HG03354 (cell line): ENCODE results near the gene EFHD2.
"Not testable (repeated sequence)": the region's sequence is repeated elsewhere in the genome, so short reads cannot be mapped to it uniquely, and the experiment has no call there.

Source experiments
- ATAC-seq: cut with Tn5 transposase; IDR thresholded peaks from one replicate; pipeline ENCODE4 v1.9.1; 2021; ENCODE audit warnings: mild to moderate bottlenecking; ENCODE audit not compliant: unreplicated experiment, poor library complexity, severe bottlenecking

Gene EFHD2

GRCh38 chr1:15446212-15446611 is 36.5 kb downstream of the EFHD2 start:
- no peak for ATAC-seq

- no peak for ATAC-seq
Measured at GRCh38 chr1:15448877-15449462, 39.3 kb downstream of the EFHD2 start.

DNA sequence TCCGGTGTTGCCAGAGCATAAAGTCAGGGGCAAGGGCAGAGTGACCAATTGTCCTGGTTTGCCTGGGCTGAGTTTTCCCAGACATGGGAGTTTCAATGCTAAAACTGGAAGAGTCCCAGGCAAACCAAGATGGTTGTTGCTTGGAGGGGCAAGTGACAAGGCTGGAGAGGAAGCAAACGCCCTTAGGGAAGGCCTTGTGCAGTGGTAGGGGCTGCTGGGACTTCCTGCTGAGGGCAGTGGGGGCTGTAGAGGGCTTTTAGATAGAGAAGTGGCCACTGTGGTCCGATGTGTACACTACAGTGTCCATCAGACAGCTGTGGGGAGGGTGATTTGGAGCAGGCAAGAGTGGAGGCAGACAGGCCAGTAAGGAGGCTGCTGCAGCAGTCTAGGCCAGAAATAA is 39.9 kb downstream of the EFHD2 start:
- no peak for ATAC-seq

- ATAC-seq = no peak
Measured at GRCh38 chr1:15451014-15451722, 41.5 kb downstream of the EFHD2 start.

DNA sequence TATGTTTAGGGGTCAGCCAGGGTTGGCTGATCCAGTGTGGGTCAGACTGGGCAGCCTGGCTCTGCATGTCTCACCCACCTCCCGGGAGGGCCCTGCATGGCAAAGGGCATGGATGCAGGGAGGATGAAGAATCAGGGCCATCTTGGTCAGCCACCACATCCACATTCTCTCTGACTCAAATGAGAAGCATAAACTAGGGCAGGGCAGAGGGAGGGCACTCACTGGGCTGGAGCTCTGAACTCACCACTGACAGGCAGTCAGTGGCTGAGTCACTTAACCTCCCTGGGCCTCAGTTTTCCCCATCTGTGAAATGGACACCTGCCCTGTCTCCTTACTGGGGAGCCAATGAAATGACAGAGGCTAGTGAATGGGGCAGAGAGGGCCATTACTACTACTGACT is 42.5 kb downstream of the EFHD2 start:
- ATAC-seq = no peak

- no peak for ATAC-seq
Measured at GRCh38 chr1:15452866-15453571, 43.3 kb downstream of the EFHD2 start.

- no peak for ATAC-seq
Measured at GRCh38 chr1:15453734-15454133, 44.0 kb downstream of the EFHD2 start.

DNA sequence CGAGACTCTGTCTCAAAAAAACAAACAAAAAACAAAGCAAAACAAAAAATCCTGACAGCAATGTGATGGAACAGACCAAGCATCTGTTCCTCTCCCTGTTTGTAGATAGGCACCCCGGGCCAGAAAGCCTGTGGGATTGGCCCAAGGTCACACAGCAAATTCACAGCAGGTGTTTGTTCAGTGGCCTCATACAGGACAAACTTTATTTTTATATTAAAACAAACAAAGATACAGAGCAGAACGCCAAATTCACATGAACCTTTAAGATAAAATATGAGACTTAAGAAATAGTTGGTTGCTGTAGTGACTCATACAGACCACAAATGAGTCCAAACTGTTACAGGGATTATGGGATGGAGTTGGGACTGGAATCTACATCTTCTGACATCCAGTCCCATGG is 44.6 kb downstream of the EFHD2 start:
- ATAC-seq = no peak

DNA sequence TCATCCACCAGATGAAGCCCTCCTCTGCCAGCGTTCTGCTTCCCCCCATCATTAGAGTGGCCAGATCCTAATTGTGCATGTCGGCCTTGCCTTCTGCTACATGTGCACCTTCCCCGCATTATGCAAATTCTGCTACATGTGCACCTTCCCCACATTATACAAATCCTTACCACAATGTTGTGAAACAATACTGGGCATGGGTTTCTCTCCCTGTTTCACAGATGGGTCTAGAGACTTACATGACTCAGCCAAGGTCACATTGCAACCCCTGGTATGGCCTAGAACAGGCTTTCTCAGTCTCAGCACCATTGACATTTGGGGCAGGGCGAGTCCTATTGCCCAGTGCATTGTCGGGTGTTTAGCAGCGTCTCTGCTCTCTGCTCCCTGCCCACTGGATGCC is 45.8 kb downstream of the EFHD2 start:
- no peak for ATAC-seq

- ATAC-seq = no peak
Measured at GRCh38 chr1:15456313-15456954, 46.7 kb downstream of the EFHD2 start, which contains the start of gene CELA2A. TSS of gene CELA2A (plus strand) at chr1:15456732. CDS start at chr1:15456754, 22 bp downstream.

- ATAC-seq = no peak
Measured at GRCh38 chr1:15457585-15457984, 47.9 kb downstream of the EFHD2 start.

GRCh38 chr1:15458388-15458787 is 48.7 kb downstream of the EFHD2 start:
- ATAC-seq = not testable (repeated sequence)

DNA sequence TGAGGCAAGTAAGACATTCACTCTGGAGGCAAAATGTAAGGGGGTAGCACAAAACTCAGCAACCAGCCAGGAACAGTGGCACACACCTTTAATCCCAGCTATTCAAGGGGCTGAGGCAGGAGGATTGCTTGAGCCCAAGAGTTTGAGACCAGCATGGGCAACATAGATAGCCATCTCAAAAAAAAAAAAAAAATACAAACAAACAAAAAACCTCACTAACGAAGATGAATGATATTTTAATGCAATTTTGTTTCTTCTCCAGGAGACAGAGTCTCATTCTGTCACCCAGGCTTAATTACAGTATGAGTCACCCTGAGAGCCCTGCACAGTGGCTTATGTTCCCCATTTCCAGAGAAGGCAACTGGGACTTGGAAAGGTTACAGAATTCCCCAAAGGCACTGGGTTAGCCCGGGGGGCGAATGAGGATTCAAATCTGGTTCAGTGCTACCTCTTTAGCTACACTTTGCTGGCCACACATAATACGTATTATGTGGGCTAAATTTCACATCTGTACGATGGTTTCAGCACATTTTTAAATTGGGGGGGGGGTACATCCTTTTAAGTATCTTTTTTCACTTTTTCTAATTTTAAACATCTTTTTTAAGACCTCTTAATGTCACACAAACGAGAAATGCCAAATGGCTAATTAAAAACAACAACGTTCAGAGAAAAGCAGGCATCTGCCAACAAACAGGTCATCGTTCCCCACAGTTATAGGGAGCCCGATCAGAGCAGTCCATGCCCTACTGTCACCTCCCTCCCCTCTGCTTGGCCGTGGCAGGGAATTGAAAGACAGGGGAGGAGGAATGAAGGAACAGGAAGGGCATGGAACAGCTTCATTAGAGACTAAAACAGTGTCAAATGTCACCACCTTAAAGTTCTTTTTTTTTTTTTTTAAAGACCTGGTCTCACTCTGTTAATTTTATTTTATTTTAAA is 50.4 kb downstream of the EFHD2 start:
- ATAC-seq = no peak

DNA sequence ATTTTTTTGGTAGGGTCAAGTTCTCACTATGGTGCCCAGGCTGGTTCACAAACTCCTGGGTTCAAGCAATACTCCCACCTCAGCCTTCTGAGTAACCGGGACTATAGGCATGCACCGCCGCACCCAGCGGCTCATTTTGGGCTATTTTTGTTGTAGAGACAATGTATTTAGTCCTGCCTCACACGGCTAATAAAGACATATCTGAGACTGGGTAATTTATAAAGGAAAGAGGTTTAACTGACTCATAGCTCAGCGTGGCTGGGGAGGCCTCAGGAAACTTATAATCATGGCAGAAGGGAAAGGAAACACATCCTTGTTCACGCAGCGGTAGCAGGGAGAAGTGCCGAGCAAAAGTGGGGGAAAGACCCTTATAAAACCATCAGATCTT is 51.0 kb downstream of the EFHD2 start:
- ATAC-seq = no peak

- ATAC-seq = not testable (repeated sequence)
Measured at GRCh38 chr1:15463064-15463800, 53.5 kb downstream of the EFHD2 start.

GRCh38 chr1:15463926-15464322 is 54.2 kb downstream of the EFHD2 start:
- ATAC-seq = not testable (repeated sequence)

DNA sequence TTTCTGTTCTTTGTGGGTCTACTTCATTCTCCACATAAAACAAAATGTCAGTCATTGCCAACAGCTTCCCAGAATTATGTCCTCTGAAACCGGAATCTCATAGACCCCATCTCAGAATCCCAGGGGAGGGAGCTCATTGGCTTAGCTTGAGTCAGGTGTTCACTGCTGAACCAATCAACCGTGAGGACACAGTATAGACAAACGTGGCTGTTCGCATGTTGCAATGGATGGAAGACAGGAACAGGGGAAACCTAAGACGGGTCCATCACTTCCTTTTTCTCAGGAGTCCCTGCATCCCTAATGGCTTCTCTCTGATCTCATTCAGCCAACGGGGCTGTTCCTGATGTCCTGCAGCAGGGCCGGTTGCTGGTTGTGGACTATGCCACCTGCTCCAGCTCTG is 56.0 kb downstream of the EFHD2 start:
- no peak for ATAC-seq

DNA sequence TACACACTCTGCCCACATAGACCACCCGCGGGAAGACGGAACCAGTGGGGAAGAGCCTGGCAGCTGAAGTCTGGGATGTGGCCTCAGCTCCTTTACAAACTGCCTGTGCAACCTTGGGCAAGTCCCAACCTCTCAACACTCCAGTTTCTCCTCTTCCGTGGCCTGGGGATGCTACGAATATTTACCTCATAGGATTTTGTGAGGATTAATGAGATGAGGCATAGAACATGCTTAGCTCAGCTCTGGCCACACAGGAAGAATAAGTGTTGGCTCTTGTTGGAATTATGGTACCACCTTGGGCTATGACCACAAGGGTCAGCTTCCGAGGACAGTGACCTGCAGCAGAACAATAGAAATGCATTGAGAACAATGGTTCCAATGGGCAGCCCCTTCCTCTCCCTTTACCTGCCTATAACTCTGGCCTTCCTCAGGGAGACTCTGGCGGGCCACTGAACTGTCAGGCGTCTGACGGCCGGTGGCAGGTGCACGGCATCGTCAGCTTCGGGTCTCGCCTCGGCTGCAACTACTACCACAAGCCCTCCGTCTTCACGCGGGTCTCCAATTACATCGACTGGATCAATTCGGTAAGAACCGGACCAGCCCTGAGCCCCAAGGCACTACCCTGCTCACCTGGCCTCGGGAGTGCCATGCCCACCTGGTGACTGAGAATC is 57.4 kb downstream of the EFHD2 start:
- not testable (repeated sequence) for ATAC-seq
